CD4-positive, alpha-beta T cell treated with Interleukin-17A for 4 hours (primary cell): ENCODE data around the gene SRGAP2.
"Not testable (repeated sequence)": the region's sequence is repeated elsewhere in the genome, so short reads cannot be mapped to it uniquely, and the experiment has no call there.

ENCODE experiments used
- DNase-seq: peaks from one replicate; pipeline ENCODE4 v3.0.0-alpha.2; 2020; ENCODE audit warnings: mixed read lengths

The SRGAP2 gene

GRCh38 chr1:206203364-206204158 lies at the start of gene SRGAP2:
TSS of gene SRGAP2 (plus strand) at chr1:206203541. CDS start at chr1:206205971, 2,430 bp downstream.
- DNase-seq = peak; percentile 48

DNA sequence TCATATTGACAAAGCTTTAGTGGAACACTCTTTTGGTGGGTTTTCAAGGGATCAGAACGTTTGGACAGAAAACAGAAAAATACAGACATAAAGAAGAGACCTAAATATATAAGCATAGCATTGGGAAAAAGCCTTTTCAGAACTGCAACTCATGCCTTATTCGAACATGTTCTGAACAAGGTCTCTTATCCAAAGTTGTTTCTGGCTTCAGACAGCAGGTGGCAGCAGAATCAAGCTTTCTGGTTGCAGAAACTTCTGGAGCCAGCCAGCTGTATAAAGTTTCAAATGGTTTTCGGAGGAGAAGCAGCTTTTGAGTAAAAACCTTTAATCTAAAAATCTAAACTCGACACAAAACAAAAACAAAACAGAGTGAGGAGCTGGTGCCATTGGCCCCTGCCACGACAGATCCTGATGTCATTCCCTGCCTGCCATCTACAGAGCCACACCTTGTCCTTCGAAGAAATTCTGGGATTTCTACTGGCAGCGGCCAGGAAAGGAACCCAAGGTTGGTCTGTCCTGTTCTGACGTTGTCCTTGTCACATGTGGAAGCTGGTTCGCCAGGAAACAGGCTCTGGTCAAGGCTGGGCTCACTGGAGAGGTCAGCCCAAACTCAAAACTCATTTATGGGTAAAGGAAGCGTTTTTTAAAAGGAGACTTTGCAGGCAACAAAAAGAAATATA lies 35.9 kb upstream of the SRGAP2 start:
- not testable (repeated sequence) for DNase-seq

- not testable (repeated sequence) for DNase-seq
Observed at GRCh38 chr1:206169794-206170193, 33.5 kb upstream of the SRGAP2 start.

GRCh38 chr1:206173110-206173719 lies 30.1 kb upstream of the SRGAP2 start:
- DNase-seq = not testable (repeated sequence)

GRCh38 chr1:206174182-206174868 lies 29.0 kb upstream of the SRGAP2 start:
- not testable (repeated sequence) for DNase-seq

- not testable (repeated sequence) for DNase-seq
Observed at GRCh38 chr1:206175459-206176113, 27.8 kb upstream of the SRGAP2 start.

- DNase-seq = not testable (repeated sequence)
Observed at GRCh38 chr1:206176114-206176502, 27.2 kb upstream of the SRGAP2 start.

DNA sequence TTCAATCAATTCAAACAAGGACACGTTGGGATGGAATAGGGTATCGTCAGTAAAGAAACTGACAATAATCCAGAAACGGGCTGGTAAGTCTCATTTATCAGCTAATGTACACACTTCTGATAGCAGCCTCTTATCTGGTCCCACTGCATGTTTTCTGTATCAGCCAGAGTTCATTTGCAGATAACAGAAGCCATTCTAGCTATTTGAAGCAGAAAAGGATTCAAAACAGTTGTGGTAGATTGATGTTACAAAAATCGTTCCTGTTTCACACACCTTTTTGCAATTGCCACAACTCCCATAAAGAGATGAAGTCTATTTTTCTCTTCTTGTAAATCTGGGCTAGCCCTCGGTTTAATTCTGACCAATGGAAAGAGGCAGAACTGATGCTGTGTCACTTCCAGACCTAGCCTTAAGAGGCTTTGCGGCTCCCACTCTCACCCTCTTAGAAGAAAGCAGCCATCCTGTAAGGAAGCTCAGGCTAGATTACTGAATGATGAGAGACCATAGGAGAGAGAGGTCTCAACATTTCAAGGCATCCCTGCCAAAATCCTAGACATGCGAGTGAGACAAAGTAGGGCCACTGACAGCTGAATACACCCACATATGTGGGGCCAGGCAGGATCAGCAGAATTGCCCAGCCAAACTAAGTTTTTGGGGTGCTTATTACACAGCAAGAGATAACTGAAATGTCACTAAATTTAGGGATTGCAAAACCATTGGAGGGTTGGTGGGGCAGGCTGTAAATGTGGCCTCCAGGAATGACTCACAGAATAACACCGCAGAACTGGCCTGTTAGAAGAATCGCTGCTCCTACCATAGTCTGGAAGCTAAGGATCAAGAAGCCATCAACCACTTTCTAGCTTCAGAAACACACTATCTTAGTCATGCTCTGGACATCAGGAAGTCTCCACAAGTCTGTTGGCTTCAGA lies 25.0 kb upstream of the SRGAP2 start:
- not testable (repeated sequence) for DNase-seq

DNA sequence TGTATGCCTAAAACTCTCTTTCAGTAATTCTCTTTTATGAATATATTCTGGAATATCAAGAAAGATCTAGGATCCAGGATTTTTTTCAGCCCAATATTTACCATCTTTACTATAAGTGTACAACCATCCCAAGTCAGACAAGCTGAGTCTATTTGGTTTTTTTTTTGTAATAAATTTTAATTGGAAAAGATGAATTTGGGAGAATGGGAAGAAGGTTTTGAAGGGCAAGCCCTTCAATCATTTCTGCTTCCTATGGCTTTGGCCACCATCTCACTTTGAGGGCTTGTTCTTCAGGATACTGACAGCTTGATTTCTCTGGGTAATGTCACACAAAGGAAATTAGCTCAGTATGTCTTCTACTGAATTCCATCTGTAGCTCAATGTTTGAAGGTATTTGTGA lies 23.7 kb upstream of the SRGAP2 start:
- DNase-seq = not testable (repeated sequence)

DNA sequence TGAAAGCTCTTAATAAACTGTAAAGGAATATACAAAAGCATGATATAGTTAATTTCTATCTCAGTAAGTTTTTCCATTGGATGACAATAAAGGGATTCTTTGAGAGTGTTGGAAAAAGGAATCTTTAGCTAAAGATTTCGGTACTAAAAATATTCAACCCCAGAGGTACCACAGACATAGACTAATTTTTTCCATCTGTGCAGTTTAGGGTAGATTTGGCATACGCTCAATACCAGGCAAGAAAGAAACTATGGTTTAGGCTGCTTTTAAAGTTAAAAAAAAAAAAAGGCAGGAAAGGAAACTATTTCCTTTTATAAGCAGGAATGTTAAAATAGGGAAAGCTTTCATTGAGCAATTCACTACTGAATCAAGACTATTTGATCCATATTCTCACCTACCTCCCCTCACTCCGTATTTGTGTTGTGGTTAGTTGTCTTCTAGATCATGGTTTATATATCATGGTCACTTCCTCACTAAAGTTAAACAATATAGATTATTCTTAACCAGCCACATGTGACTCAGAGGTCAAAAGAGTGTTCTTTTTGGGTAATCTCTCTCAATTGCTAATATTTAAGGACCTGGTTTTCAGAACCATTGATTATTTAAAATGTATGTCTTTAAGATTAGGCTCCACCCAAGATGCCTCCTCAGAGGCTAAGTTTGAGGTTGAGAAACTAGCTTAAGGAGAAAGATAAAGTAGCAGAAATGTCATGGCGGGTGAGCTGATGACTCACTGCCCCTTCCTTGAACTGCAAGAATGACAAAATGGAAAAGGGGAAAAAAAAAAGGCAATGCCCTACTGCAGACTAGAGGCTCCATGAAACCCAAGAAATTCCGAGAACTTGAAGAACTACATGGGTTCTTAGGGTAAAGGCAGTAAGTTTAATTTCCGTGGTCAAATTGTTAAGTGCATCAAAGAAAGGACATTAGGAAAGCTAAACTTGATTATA lies 20.7 kb upstream of the SRGAP2 start:
- DNase-seq = not testable (repeated sequence)

- DNase-seq = not testable (repeated sequence)
Observed at GRCh38 chr1:206183788-206184187, 19.6 kb upstream of the SRGAP2 start.

- DNase-seq = not testable (repeated sequence)
Observed at GRCh38 chr1:206185778-206186177, 17.6 kb upstream of the SRGAP2 start.

DNA sequence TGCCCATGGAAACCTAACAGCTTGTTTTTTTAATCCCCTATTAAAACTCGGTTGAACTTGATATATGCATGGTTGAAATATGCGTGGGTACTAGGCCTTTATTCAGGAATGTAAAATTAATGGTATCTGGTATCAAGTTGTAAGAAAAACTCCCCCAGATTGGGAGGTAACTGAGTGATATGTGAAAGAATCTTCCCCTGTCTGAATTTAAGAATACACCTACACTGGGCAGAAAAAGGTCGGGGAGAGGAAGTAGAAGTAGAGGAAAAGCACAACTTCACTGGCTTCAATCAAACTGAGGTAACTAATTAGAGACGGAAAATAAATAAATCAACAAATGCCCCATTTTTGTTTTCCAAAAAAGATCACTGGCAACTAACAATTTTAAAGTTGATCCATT lies 16.5 kb upstream of the SRGAP2 start:
- DNase-seq = not testable (repeated sequence)

DNA sequence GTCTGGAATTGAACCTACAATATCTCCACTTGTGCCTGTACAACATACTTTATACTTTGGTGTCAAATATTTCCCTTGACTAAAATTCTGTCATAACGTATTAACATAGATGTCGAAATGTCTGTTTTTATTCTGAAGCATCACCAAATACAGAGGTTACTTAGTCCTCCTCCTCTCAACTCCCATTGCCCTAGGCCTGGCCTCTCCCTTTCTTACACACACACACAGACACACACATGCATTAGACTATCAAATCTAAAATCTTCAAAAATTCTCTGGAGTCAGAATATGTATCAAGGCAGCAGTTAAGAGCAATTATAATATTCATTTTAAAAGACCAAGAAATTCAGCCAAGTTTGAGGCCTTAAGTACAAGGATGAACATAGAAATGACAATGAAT lies 8.2 kb upstream of the SRGAP2 start:
- not testable (repeated sequence) for DNase-seq

DNA sequence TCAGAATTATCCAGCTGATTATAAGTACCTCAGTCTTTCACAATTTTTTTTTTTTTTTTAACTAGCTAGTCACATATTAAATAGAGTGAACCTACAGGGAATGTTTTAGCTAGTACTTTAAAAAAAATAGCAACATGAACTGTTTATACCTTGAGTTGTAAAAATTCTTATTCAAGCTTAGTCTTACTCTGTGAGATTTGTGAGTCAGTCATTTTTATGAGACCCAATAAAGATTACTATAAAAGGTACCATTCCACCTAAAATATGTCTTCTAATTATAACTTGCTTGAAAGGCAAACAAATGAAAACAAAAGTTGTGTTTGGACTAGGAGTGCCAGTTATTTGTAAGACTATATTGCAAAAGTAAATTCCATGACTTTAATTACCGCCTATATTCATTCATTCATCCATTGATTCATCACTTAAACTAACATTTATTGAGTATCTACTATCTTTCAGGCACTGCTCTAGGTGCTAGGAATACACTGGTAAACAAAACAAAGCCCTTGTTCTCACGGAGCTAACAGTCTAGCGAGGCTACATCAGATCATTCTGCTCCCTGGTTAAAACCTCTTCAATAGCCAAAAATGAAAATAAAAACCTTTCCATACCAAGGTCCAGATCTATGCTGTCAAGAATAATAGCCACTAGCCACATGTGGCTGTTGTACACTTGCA lies 6.5 kb upstream of the SRGAP2 start:
- not testable (repeated sequence) for DNase-seq

DNA sequence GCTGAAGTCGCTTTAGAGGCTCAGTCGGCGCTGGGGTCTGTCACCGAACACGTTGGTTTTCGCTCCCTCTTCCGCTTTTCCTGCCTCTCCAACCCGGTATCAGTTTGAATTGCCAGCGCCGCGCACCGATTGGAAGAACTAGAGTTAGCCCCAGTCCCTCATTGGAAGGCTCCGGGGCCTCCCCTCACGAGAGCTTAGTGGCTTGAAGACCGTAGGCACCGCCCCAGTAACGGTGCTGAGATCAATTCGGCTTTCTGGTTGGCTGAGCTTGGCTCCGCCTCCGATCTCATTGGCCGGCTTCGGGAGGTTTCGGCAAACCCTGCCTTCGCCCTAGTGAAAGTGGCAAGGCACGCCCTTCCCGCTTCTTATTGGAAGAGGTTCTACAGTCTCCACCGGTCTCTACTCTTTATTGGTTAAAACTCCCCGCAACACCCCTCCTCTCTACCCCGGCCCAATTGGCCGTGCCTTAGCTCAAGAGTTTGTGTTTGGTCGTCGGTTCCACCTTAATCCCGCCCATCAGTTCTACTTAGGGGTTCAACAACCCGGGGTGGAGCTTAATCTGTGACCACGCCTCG lies 465 bp upstream of the SRGAP2 start, which contains the start of gene FAM72A:
FAM72A (minus strand) TSS at position 51 of the 575 bp plus-strand sequence. CDS start 814 bp downstream, outside the sequence.
- peak; percentile 95 for DNase-seq

DNA sequence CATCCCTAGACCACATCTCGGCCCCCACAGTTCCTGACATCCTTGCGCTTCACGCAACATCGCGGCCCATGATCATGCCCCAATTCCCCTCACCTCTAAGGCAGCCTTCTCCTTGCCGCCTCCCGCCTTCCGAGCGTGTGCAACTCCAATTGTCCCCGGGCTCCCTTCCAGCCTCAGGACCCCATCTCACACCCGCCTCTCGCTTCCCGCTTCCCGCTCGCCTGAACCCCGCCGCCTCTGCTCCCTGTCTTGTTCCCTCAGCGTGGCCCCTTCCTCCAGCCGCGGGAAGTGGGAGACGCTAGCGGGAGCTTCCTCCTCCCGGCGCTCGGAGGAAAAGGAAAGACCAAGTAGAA lies 794 bp downstream of the SRGAP2 start:
- DNase-seq = not testable (repeated sequence)

DNA sequence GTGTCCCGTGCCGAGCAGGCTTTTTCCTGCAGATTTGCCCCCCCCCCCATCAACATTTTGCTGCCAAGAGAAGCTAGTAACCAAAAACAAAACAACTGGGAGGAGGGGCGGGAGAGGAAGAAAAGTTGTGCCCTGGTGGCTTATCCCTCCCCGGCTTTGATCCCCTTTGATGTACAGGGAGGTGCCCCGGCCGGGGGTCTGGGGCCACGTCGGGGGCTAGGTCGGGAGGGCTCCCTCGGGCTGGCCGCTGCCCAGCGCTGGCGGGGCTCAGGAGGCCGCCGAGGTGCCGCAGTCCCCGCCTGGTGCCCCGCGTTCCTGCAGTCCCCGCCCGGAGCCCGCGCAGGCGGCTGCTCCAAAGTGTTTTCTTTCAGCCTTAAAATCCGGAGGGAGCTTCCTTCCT lies 1.5 kb downstream of the SRGAP2 start:
- peak; percentile 4 for DNase-seq

GRCh38 chr1:206205569-206205968 lies 2.2 kb downstream of the SRGAP2 start:
- DNase-seq = not testable (repeated sequence)
